ENCODE measurements around the gene PDZRN4. TPM values are rescaled to one million over a fixed set of nuclear protein-coding genes. Genes with fewer than 3 reads are reported as not detected.

The PDZRN4 gene
- total and polyA plus RNA-seq, 9 donors = 1.5 to 11.0 (median 4.1) TPM

DNA sequence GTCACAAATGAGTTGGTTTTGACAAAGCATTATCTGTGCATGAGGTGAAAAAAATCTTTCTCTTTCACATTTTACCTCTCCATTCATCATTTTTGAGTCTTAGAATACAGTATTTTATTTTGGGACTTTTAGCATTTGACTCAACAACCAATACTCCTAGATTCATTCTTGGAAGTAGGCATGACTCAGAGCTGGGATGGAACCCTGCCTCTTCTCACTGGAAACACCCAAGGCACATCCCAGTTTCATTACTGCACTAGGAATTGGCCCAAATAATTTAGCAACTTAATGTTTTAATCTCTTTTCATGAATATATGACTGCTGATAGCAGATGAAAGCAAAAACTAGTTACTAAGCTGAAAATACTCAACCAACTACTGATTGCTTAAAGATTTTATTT is 3.3 kb upstream of the PDZRN4 start:
- Histone ChIP-seq H3K9me3 (no peaks in the 10 kb centered on the region), H3K27me3 (no peaks in the 10 kb centered on the region), H3K36me3 (no peaks in the 10 kb centered on the region), H3K27ac (no peak overlapping the region), H3K4me1 (ENCODE audit: insufficient read depth) (peaks cover 2% of the 10 kb centered on the region), H3K4me3 (no peak overlapping the region)
- TF ChIP-seq, protein P1, sequence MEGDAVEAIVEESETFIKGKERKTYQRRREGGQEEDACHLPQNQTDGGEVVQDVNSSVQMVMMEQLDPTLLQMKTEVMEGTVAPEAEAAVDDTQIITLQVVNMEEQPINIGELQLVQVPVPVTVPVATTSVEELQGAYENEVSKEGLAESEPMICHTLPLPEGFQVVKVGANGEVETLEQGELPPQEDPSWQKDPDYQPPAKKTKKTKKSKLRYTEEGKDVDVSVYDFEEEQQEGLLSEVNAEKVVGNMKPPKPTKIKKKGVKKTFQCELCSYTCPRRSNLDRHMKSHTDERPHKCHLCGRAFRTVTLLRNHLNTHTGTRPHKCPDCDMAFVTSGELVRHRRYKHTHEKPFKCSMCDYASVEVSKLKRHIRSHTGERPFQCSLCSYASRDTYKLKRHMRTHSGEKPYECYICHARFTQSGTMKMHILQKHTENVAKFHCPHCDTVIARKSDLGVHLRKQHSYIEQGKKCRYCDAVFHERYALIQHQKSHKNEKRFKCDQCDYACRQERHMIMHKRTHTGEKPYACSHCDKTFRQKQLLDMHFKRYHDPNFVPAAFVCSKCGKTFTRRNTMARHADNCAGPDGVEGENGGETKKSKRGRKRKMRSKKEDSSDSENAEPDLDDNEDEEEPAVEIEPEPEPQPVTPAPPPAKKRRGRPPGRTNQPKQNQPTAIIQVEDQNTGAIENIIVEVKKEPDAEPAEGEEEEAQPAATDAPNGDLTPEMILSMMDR (IDR thresholded peaks at IDR 0.05) = no peak
- TF ChIP-seq EP300 (IDR thresholded peaks at IDR 0.05) (no peak), POLR2A (IDR thresholded peaks at IDR 0.05) (no peak)
- intact Hi-C loops (cut with DNase I) = no loop called here
- peak in 1 of 5 donors; percentile 45 for DNase-seq

DNA sequence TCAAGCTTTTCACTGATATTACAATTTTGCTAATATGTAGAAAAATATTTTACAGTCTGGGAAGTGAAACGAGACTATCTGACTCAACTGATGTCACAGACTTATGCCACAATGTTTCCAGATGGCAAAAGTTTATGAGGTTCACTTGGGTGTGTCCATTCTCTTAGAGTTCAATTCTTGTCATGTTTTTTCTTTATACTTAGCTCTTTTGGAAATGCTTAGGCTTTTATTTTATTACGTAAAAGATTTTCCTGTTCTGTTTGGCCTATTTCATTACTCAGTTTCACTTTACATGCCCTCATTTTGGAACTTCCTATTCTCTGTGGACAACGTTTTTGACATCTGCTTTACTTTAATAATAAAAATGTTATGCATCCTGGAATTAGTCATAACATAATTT is 2.1 kb upstream of the PDZRN4 start:
- no peak for DNase-seq
- Histone ChIP-seq H3K27me3 (no peaks in the 10 kb centered on the region), H3K27ac (no peak overlapping the region), H3K9me3 (no peaks in the 10 kb centered on the region), H3K36me3 (no peaks in the 10 kb centered on the region), H3K4me3 (no peak overlapping the region), H3K4me1 (ENCODE audit: insufficient read depth) (peaks cover 3% of the 10 kb centered on the region)
- intact Hi-C loops (cut with DNase I) = no loop called here
- 41 to 59% (median 48%) methylated on average over 3 of the region's 3 CpGs for WGBS, 3 donors
- TF ChIP-seq, protein P1 (IDR thresholded peaks at IDR 0.05) = no peak
- TF ChIP-seq EP300 (IDR thresholded peaks at IDR 0.05) (no peak), POLR2A (IDR thresholded peaks at IDR 0.05) (no peak)

DNA sequence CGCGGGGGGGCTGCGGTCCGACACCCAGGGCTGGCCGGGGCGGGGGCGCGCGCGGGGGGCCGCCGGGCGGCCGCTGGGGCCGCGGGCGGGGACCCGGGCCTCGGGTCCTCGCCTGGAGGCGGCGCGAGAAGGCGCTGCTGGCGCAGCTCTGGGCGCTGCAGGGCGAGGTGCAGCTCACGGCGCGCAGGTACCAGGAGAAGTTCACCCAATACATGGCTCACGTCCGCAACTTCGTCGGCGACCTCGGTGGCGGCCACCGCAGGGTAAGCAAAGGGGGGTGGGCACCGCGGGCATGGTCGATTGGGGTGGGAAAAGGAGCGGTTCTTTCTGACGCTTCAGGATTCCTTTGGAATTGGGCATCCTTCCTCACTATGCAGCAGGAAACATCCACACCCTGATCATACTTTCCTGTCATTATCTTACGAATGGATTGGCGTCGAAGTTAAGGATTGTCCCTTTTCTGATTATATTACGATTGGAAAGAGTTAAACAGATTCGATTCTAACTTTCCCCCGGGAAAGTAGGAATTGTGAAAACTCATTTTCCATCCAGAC is 798 bp downstream of the PDZRN4 start:
- peaks cover 3% of the 10 kb centered on the region for H3K4me1 ChIP-seq (ENCODE audit: insufficient read depth)
- H3K4me3 ChIP-seq = peak overlapping the region; percentile 52
- H3K9me3 ChIP-seq = no peaks in the 10 kb centered on the region
- WGBS, 3 donors = 0 to 1% (median 1%) methylated on average over 27 to 49 of the region's 49 CpGs
- H3K27me3 ChIP-seq = no peaks in the 10 kb centered on the region
- intact Hi-C loops (cut with DNase I) = no loop called here
- DNase-seq = peak in 1 of 5 donors; percentile 20
- no peaks in the 10 kb centered on the region for H3K36me3 ChIP-seq
- peak overlapping the region in 1 of 2 donors; percentile 69 for H3K27ac ChIP-seq
- TF ChIP-seq POLR2A (IDR thresholded peaks at IDR 0.05) = no peak
- TF ChIP-seq, protein P1 (IDR thresholded peaks at IDR 0.05) = no peak
- no peak for TF ChIP-seq EP300 (IDR thresholded peaks at IDR 0.05)

DNA sequence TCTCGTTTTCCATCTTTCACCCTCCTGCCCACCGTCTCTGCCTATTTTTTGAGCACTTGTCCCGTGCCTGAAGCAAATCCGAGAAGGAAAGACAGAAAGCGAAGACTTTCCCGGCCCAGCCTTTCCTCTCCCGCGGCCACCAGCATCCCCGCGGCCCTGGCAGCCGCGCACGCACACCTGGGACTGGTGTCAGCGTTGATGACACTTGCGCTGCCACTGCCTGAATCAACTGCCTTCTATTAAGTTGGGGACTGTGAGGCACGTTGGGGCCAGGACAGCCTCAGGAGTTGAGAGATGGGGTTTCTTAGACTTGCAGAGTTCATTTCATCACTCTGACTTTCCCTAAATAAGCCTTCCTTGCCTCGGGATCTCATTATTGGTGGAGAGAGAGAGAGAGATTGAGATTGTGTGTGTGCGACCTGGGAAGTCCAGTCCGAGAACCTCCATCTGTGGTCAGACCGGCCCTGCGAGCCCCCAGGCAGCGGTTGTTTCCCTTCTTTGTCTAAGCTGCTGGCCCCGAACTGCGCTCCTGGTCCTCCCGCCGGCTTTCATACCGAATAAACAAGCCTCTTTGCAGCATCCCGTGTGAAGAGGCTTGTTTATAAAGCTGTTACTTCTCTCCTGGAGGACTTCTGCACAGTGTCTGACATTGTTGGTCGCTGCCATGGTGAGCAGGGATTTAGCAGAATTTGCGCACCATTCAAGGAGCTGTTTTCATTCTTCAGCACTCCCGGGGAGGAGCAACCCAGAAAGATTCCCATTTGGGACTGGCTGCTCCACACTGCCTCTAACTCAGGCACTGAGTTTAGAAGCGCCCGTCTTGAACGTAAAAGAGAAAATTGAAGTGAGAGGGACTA is 1.5 kb downstream of the PDZRN4 start:
- Histone ChIP-seq H3K27me3 (no peaks in the 10 kb centered on the region), H3K36me3 (no peaks in the 10 kb centered on the region), H3K9me3 (no peaks in the 10 kb centered on the region), H3K4me1 (ENCODE audit: insufficient read depth) (peaks cover 3% of the 10 kb centered on the region), H3K4me3 (peak overlapping the region; percentile 52), H3K27ac (peak overlapping the region in 1 of 2 donors; percentile 69)
- DNase-seq = peak in 3 of 5 donors; percentile 24 to 43 (median 29)
- WGBS, 3 donors = 1 to 3% (median 1%) methylated on average over 34 of the region's 34 CpGs
- TF ChIP-seq EP300 (IDR thresholded peaks at IDR 0.05) (no peak), POLR2A (IDR thresholded peaks at IDR 0.05) (no peak)
- TF ChIP-seq, protein P1 (IDR thresholded peaks at IDR 0.05) = no peak
- intact Hi-C loops (cut with DNase I) = no loop called here

All from ovary (tissue), 9 donors.